ENCODE results near the gene GAL3ST1. TPM values are rescaled to one million over a fixed set of nuclear protein-coding genes. Genes with fewer than 3 reads are reported as not detected.
A peak's percentile ranks its signal among the peaks of the same experiment; 100 is the strongest.
"Not testable (repeated sequence)": the region's sequence is repeated elsewhere in the genome, so short reads cannot be mapped to it uniquely, and the experiment has no call there.

The GAL3ST1 gene
- total RNA-seq, 1 donor from 2014 or later = 2.6 TPM

DNA sequence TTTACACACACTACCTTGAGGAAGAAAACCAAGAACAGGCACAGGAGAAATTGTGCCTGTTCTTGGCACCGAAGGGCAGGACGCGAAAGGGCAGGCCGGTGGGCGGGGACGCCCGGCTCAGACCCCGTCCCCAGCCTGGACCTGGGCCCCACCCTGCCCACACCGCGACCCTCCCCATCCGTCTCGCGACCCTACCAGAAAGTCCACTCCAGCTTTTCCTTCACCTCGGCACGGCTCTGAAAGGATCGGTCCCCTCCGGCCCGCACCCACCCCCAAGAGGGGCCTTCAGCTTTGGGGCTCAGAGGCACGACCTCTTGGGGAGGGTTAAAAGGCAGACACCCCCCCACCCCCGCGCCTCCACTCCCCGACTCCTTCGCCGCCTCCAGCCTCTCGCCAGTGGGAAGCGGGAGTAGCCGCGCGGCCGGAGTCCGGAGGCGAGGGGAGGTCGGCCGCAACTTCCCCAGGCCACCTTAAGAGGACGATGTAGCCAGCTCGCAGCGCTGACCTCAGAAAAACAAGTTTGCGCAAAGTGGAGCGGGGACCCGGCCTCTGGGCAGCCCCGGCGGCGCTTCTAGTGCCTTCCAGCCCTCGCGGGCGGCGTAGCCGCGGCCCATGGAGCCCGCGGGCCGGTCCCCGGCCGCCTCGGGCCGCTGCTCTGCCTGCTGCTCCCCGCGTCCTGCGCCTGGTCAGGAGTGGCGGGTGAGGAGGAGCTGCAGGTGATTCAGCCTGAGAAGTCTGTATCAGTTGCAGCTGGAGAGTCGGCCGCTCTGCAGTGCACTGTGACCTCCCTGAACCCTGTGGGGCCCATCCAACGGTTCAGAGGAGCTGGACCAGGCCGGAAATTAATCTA, 32.3 kb downstream of the GAL3ST1 start:
- H3K9me3 ChIP-seq (ENCODE audit: control insufficient read depth in 3 of 3, low read length in 3 of 3) = no peaks in the 10 kb centered on the region
- peaks cover 0 to 3% (median 0%) of the 10 kb centered on the region in 3 donors for H3K4me1 ChIP-seq (ENCODE audit: control insufficient read depth in 3 of 3, insufficient read depth in 3 of 3, low read length in 3 of 3)
- peak overlapping the region in 1 of 3 donors; percentile 35 for H3K4me3 ChIP-seq (ENCODE audit: low read length in 3 of 3)
- peaks cover 17 to 34% (median 32%) of the 10 kb centered on the region in 3 donors for H3K27me3 ChIP-seq (ENCODE audit: control insufficient read depth in 3 of 3, insufficient read depth in 3 of 3, low read length in 3 of 3)
- no peaks in the 10 kb centered on the region for H3K36me3 ChIP-seq (ENCODE audit: control insufficient read depth in 3 of 3, insufficient read depth in 3 of 3, low read length in 3 of 3)
- H3K27ac ChIP-seq (ENCODE audit: low read depth, low read length) = no peak overlapping the region
- no peak overlapping the region for H3K9ac ChIP-seq (ENCODE audit: low read depth in 1 of 3, low read length in 3 of 3)

DNA sequence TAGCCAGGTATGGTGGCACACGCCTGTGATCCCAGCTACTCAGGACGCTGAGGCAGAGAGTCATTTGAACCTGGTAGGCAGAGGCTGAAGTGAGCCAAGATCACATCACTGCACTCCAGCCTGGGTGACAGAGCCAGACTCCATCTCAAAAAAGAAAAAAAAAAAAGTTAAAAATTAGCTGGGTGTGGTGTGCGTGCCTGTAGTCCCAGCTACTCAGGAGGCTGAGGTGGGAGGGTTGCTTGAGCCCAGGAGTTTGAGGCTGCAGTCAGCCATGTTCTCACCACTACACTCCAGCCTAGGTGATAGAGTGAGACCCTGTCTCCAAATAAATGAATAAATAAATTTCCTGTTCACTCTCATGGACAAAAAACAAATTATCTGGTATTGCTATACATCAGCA, 33.0 kb downstream of the GAL3ST1 start:
- peaks cover 17 to 27% (median 27%) of the 10 kb centered on the region in 3 donors for H3K27me3 ChIP-seq (ENCODE audit: control insufficient read depth in 3 of 3, insufficient read depth in 3 of 3, low read length in 3 of 3)
- H3K9me3 ChIP-seq (ENCODE audit: control insufficient read depth in 3 of 3, low read length in 3 of 3); H3K9ac ChIP-seq (ENCODE audit: low read depth in 1 of 3, low read length in 3 of 3); H3K27ac ChIP-seq (ENCODE audit: low read depth, low read length); H3K36me3 ChIP-seq (ENCODE audit: control insufficient read depth in 3 of 3, insufficient read depth in 3 of 3, low read length in 3 of 3); H3K4me1 ChIP-seq (ENCODE audit: control insufficient read depth in 3 of 3, insufficient read depth in 3 of 3, low read length in 3 of 3); H3K4me3 ChIP-seq (ENCODE audit: low read length in 3 of 3): not testable (repeated sequence)

DNA sequence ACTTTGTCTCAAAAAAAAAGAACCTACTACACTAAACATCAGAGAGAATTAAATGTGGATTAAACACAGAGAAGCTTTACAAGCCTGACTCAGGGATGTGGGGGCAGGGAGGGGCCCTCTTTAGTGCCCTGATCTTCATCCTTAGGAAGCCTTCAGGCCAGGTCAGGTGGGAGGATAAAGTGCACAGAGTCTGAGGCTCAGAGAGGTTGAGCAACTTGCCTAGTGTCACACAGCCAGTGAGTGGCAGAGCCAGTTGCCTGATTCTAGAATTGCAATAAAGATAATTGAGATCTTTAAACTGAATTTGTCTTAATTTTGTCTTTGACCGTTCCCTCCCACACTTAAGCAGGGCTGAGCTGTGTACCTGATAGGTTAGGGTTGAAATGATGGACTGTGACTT, 35.1 kb downstream of the GAL3ST1 start:
- Histone ChIP-seq H3K36me3 (ENCODE audit: control insufficient read depth in 3 of 3, insufficient read depth in 3 of 3, low read length in 3 of 3) (no peaks in the 10 kb centered on the region), H3K9me3 (ENCODE audit: control insufficient read depth in 3 of 3, low read length in 3 of 3) (no peaks in the 10 kb centered on the region), H3K27ac (ENCODE audit: low read depth, low read length) (no peak overlapping the region), H3K9ac (ENCODE audit: low read depth in 1 of 3, low read length in 3 of 3) (no peak overlapping the region), H3K27me3 (ENCODE audit: control insufficient read depth in 3 of 3, insufficient read depth in 3 of 3, low read length in 3 of 3) (peaks cover 17 to 22% (median 21%) of the 10 kb centered on the region in 3 donors), H3K4me1 (ENCODE audit: control insufficient read depth in 3 of 3, insufficient read depth in 3 of 3, low read length in 3 of 3) (peaks cover 0 to 3% (median 0%) of the 10 kb centered on the region in 3 donors), H3K4me3 (ENCODE audit: low read length in 3 of 3) (no peak overlapping the region)

DNA sequence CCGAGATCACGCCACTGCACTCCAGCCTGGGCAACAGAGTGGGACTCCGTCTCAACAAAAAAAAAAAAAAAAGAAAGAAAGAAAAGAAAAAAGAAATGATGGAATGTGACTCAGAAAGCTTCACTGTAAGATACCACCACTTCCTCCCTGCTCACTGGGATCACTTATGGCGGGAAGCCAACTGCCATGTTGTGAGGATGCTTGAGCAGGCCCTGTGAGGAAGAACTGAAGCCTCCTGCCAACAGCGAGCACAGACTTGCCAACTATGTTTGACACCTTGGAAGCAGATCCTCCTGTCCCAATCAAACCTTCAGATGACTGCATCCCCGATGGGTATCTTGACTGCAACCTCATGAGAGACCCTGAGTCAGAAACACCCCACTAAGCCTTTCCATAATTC, 36.2 kb downstream of the GAL3ST1 start:
- Histone ChIP-seq H3K9ac (ENCODE audit: low read depth in 1 of 3, low read length in 3 of 3) (no peak overlapping the region), H3K9me3 (ENCODE audit: control insufficient read depth in 3 of 3, low read length in 3 of 3) (no peaks in the 10 kb centered on the region), H3K4me1 (ENCODE audit: control insufficient read depth in 3 of 3, insufficient read depth in 3 of 3, low read length in 3 of 3) (peaks cover 0 to 3% (median 0%) of the 10 kb centered on the region in 3 donors), H3K4me3 (ENCODE audit: low read length in 3 of 3) (no peak overlapping the region), H3K27ac (ENCODE audit: low read depth, low read length) (no peak overlapping the region), H3K27me3 (ENCODE audit: control insufficient read depth in 3 of 3, insufficient read depth in 3 of 3, low read length in 3 of 3) (peaks cover 11 to 13% (median 11%) of the 10 kb centered on the region in 3 donors), H3K36me3 (ENCODE audit: control insufficient read depth in 3 of 3, insufficient read depth in 3 of 3, low read length in 3 of 3) (no peaks in the 10 kb centered on the region)

DNA sequence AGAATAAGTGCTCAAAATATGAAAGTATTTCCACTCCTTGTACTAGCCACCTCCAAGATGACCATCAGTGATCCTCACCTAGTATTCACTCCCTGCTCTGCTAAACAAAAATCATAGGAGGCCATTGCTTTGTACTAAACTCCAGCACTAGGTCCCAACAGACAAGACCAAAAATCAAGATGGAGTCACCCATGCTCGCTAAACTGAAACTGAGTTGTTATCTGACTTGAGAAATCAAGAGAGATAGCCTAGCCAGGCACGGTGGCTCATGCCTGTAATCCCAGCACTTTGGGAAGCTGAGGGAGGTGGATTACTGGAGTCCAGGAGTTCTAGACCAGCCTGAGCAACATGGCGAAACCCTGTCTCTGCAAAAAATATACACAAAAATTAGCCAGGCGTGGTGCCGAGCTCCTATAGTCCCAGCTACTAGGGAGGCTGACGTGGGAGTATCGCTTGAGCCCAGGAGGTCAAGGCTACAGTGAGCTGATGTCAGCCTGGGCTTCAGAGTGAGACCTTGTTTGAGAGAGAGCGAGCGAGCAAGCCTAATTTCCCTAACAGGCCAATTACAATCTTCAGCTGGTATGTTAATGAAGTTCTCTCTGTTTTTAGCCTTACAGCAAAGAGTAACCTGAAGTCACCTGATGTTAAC, 37.3 kb downstream of the GAL3ST1 start:
- peaks cover under 1 to 6% (median 4%) of the 10 kb centered on the region in 3 donors for H3K27me3 ChIP-seq (ENCODE audit: control insufficient read depth in 3 of 3, insufficient read depth in 3 of 3, low read length in 3 of 3)
- no peak overlapping the region for H3K27ac ChIP-seq (ENCODE audit: low read depth, low read length)
- H3K4me1 ChIP-seq (ENCODE audit: control insufficient read depth in 3 of 3, insufficient read depth in 3 of 3, low read length in 3 of 3) = peaks cover 0 to 3% (median 0%) of the 10 kb centered on the region in 3 donors
- no peaks in the 10 kb centered on the region for H3K36me3 ChIP-seq (ENCODE audit: control insufficient read depth in 3 of 3, insufficient read depth in 3 of 3, low read length in 3 of 3)
- no peaks in the 10 kb centered on the region for H3K9me3 ChIP-seq (ENCODE audit: control insufficient read depth in 3 of 3, low read length in 3 of 3)
- H3K9ac ChIP-seq (ENCODE audit: low read depth in 1 of 3, low read length in 3 of 3) = no peak overlapping the region
- no peak overlapping the region for H3K4me3 ChIP-seq (ENCODE audit: low read length in 3 of 3)

DNA sequence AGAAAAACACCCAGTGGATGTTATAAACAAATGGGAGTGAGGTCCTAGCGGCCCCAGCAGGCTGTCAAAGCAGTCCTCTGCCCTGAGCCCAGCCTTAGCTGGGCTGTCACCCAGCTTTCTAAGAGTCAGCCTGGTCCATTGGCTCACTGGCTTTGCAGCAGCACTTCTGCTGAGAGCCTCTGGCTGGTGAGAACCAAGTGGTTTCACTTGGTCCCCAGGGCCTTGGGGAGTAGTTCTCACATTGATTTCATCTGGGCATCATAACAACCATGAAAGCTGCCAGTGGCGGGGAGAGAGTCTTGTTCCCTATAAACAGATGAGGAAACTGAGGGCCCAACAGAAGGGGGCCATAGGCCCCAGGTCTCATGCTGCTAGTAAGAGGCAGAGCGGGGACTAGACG, 39.3 kb downstream of the GAL3ST1 start:
- H3K36me3 ChIP-seq (ENCODE audit: control insufficient read depth in 3 of 3, insufficient read depth in 3 of 3, low read length in 3 of 3) = no peaks in the 10 kb centered on the region
- no peaks in the 10 kb centered on the region for H3K4me1 ChIP-seq (ENCODE audit: control insufficient read depth in 3 of 3, insufficient read depth in 3 of 3, low read length in 3 of 3)
- no peaks in the 10 kb centered on the region for H3K9me3 ChIP-seq (ENCODE audit: control insufficient read depth in 3 of 3, low read length in 3 of 3)
- H3K27me3 ChIP-seq (ENCODE audit: control insufficient read depth in 3 of 3, insufficient read depth in 3 of 3, low read length in 3 of 3) = no peaks in the 10 kb centered on the region
- H3K9ac ChIP-seq (ENCODE audit: low read depth in 1 of 3, low read length in 3 of 3) = no peak overlapping the region
- H3K27ac ChIP-seq (ENCODE audit: low read depth, low read length) = no peak overlapping the region
- H3K4me3 ChIP-seq (ENCODE audit: low read length in 3 of 3) = no peak overlapping the region

DNA sequence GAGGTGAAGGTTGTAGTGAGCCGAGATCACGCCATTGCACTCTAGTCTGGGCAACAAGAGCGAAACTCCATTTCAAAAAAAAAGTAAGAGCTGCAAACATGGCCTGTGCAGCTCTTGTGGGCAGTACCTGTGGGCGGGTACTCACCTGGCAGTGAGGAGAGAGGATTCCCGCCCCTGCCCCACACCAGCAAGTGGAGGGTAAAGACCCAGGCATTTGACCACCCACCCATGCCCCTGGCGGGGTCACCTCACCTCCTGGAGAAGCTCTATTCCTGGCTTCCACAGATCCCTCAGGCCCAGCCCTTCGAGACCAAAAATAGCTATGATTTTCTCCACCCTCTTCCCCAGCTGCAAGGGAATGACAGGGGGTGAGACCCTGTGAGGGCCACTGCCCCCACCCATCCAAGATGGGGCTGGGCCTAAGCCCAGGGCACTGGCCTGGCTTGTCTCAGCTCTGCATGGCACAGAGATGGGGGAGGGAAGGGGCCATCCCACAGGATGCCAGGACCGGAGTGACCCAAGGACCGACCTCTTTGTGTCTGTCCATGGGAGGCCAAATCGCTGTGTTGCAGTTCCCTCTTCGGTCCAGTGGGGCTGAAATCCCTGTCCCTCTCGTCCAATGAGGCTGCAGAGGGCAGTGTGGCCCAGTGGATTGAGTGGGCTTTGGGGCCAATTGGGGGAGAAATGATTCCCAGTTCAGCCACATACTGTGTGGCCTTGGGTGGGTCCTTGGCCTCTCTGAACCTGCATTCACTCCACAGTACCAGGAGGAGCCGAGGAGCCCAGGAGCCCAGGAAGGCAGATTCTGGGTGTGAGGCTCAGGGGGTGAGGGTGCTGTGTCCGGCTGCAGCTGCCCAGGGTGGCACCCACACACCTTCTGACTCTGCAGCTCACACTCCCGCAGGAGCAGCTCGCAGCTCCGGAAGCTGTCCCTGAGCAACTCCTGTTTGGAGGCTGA, 42.5 kb downstream of the GAL3ST1 start:
- Histone ChIP-seq H3K4me1 (ENCODE audit: control insufficient read depth in 3 of 3, insufficient read depth in 3 of 3, low read length in 3 of 3) (no peaks in the 10 kb centered on the region), H3K27ac (ENCODE audit: low read depth, low read length) (no peak overlapping the region), H3K9ac (ENCODE audit: low read depth in 1 of 3, low read length in 3 of 3) (no peak overlapping the region), H3K4me3 (ENCODE audit: low read length in 3 of 3) (no peak overlapping the region), H3K9me3 (ENCODE audit: control insufficient read depth in 3 of 3, low read length in 3 of 3) (no peaks in the 10 kb centered on the region), H3K36me3 (ENCODE audit: control insufficient read depth in 3 of 3, insufficient read depth in 3 of 3, low read length in 3 of 3) (no peaks in the 10 kb centered on the region), H3K27me3 (ENCODE audit: control insufficient read depth in 3 of 3, insufficient read depth in 3 of 3, low read length in 3 of 3) (no peaks in the 10 kb centered on the region)

DNA sequence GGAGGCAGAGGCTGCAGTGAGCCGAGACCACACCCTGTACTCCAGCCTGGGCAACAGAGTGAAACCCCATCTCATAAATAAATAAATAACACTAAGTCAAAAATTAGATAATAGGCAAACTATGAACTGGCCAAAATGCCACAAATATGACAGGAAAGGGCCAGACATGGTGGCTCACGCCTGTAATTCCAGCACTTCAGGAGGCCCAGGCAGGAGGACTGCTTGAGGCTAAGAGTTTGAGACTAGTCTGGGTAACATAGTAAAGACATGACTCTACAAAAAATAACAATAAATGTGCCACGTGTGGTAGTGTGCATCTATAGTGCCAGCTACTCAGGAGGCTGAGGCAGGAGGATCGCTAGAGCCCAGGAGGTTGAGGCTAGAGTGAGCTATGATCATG, 47.8 kb downstream of the GAL3ST1 start:
- Histone ChIP-seq H3K9me3 (ENCODE audit: control insufficient read depth in 3 of 3, low read length in 3 of 3) (no peaks in the 10 kb centered on the region), H3K27me3 (ENCODE audit: control insufficient read depth in 3 of 3, insufficient read depth in 3 of 3, low read length in 3 of 3) (peaks cover 0 to 4% (median 3%) of the 10 kb centered on the region in 3 donors), H3K27ac (ENCODE audit: low read depth, low read length) (no peak overlapping the region), H3K36me3 (ENCODE audit: control insufficient read depth in 3 of 3, insufficient read depth in 3 of 3, low read length in 3 of 3) (no peaks in the 10 kb centered on the region), H3K9ac (ENCODE audit: low read depth in 1 of 3, low read length in 3 of 3) (no peak overlapping the region), H3K4me1 (ENCODE audit: control insufficient read depth in 3 of 3, insufficient read depth in 3 of 3, low read length in 3 of 3) (no peaks in the 10 kb centered on the region), H3K4me3 (ENCODE audit: low read length in 3 of 3) (no peak overlapping the region)

DNA sequence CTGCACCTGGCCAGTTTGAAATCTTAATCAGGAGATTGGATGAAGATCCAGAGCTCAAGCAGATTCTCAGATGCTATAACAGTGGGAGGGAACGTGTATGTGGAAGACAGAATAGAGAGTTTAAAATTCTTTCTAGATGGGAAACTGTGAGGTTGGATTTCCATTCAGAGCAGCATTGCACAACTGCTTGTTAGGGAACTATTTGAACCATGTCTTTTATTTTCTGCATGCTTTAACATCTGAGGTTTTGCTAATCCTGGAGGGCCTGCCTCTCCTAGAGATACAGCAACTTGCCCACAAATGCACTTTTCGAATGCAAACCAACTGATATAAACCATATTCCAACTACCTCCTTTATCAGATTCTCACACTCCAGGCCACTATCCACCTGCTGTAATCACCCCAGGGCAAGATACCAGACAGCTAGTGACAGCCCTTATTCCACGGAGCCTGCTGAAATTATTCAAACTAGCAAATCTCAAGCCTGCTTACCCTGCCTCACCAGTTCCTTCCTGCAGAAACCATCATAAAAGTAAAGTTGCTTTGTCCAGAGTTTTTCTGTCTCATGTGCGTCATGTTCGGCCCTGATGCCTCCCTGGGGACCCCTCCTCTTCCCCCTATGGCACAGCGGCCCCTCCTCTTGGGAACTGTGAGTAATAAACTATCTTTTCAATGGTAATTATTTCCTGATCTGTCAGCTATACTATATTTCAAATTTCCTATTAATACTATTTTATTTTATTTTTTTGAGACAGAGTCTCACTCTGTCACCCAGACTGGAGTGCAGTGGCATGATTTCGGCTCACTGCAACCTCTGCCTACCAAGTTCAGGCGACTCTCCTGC, 50.6 kb downstream of the GAL3ST1 start:
- Histone ChIP-seq H3K27me3 (ENCODE audit: control insufficient read depth in 3 of 3, insufficient read depth in 3 of 3, low read length in 3 of 3) (peaks cover 3 to 15% (median 4%) of the 10 kb centered on the region in 3 donors), H3K9me3 (ENCODE audit: control insufficient read depth in 3 of 3, low read length in 3 of 3) (no peaks in the 10 kb centered on the region), H3K36me3 (ENCODE audit: control insufficient read depth in 3 of 3, insufficient read depth in 3 of 3, low read length in 3 of 3) (no peaks in the 10 kb centered on the region), H3K27ac (ENCODE audit: low read depth, low read length) (no peak overlapping the region), H3K4me3 (ENCODE audit: low read length in 3 of 3) (no peak overlapping the region), H3K4me1 (ENCODE audit: control insufficient read depth in 3 of 3, insufficient read depth in 3 of 3, low read length in 3 of 3) (no peaks in the 10 kb centered on the region), H3K9ac (ENCODE audit: low read depth in 1 of 3, low read length in 3 of 3) (no peak overlapping the region)

Data from skeletal muscle tissue (tissue), 4 donors.